SU-DHL-6 (cell line): ENCODE measurements around the gene ITGA8.

ENCODE experiments used
- EZH2phosphoT487 ChIP-seq: fragments of 200-600 bp; sonication (generic), shearing (Covaris generic); conservative IDR thresholded peaks from 2 replicates; pipeline ENCODE4 v1.6.1; 2018; ENCODE audit warnings: mild to moderate bottlenecking, antibody characterized with exemption, low read length, moderate library complexity, mixed read lengths
- TF ChIP-seq, protein P1 (sequence below): fragments of 200-600 bp; sonication (generic); IDR thresholded peaks from one replicate; pipeline ENCODE4 v1.5.1; 2017; ENCODE audit warnings: antibody characterized with exemption, mild to moderate bottlenecking, low read length, moderate library complexity; ENCODE audit not compliant: insufficient read depth, poor library complexity, severe bottlenecking

- TF ChIP-seq EZH2phosphoT487, result no peak
- TF ChIP-seq, protein P1, sequence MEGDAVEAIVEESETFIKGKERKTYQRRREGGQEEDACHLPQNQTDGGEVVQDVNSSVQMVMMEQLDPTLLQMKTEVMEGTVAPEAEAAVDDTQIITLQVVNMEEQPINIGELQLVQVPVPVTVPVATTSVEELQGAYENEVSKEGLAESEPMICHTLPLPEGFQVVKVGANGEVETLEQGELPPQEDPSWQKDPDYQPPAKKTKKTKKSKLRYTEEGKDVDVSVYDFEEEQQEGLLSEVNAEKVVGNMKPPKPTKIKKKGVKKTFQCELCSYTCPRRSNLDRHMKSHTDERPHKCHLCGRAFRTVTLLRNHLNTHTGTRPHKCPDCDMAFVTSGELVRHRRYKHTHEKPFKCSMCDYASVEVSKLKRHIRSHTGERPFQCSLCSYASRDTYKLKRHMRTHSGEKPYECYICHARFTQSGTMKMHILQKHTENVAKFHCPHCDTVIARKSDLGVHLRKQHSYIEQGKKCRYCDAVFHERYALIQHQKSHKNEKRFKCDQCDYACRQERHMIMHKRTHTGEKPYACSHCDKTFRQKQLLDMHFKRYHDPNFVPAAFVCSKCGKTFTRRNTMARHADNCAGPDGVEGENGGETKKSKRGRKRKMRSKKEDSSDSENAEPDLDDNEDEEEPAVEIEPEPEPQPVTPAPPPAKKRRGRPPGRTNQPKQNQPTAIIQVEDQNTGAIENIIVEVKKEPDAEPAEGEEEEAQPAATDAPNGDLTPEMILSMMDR, result no peak
Measured at GRCh38 chr10:15510963-15511362, 208.8 kb downstream of the ITGA8 start.
